Liver (tissue), 9 donors: Measurements from ENCODE around the gene SDHAF1. TPM values are rescaled to one million over a fixed set of nuclear protein-coding genes. Genes with fewer than 3 reads are reported as not detected.

Experiments
- DNase-seq: peaks from one replicate; pipeline ENCODE4 v3.0.0-alpha.2; 2017; ENCODE audit warnings: low spot score
- H3K27ac ChIP-seq, 2 donors: one replicate each; pipeline ENCODE4 v1.7.0; 2013; ENCODE audit warnings: inconsistent platforms in 2 of 2, low read length in 2 of 2, control low read depth in 1 of 2, low read depth in 1 of 2, mild to moderate bottlenecking in 1 of 2
- H3K27me3 ChIP-seq, 4 donors: one replicate each; pipeline versions ENCODE4 v1.6.1 to v1.7.0; 2013; ENCODE audit warnings: low read length in 3 of 4, inconsistent platforms in 1 of 4, mild to moderate bottlenecking in 1 of 4, moderate library complexity in 1 of 4; ENCODE audit not compliant: control insufficient read depth in 4 of 4, insufficient read depth in 4 of 4
- H3K36me3 ChIP-seq, 4 donors: one replicate each; pipeline versions ENCODE4 v1.6.1 to v1.7.0; 2013; ENCODE audit warnings: low read length in 3 of 4, mild to moderate bottlenecking in 3 of 4, low read depth in 1 of 4, moderate library complexity in 1 of 4; ENCODE audit not compliant: control insufficient read depth in 4 of 4, insufficient read depth in 3 of 4
- H3K4me1 ChIP-seq, 4 donors: one replicate each; pipeline versions ENCODE4 v1.6.1 to v1.7.0; 2013; ENCODE audit warnings: low read length in 3 of 4, mild to moderate bottlenecking in 3 of 4, moderate library complexity in 1 of 4; ENCODE audit not compliant: control insufficient read depth in 4 of 4, insufficient read depth in 4 of 4
- H3K4me3 ChIP-seq, 3 donors: one replicate each; pipeline versions ENCODE4 v1.6.1 to v1.7.0; 2013; ENCODE audit warnings: low read length in 3 of 3, control low read depth in 1 of 3, low read depth in 1 of 3, mild to moderate bottlenecking in 1 of 3
- H3K9ac ChIP-seq, 2 donors: one replicate each; pipeline ENCODE4 v1.7.0; 2013; ENCODE audit warnings: low read length in 2 of 2, mild to moderate bottlenecking in 2 of 2, moderate library complexity in 2 of 2, control low read depth in 1 of 2, low read depth in 1 of 2
- H3K9me3 ChIP-seq, 4 donors: one replicate each; pipeline versions ENCODE4 v1.6.1 to v1.7.0; 2013; ENCODE audit warnings: low read length in 3 of 4; ENCODE audit not compliant: control insufficient read depth in 4 of 4
- ATF3 ChIP-seq: IDR thresholded peaks from 2 replicates; pipeline ENCODE4 v1.6.1; 2016; ENCODE audit warnings: antibody characterized with exemption
- CTCF ChIP-seq: fragments of 150-350 bp; IDR thresholded peaks from 2 replicates; pipeline ENCODE4 v1.5.1; 2017; ENCODE audit warnings: improper control_type of control experiment, low read depth, low read length; ENCODE audit not compliant: missing input control
- EGR1 ChIP-seq, 2 donors: IDR thresholded peaks; 2 replicates each; pipeline ENCODE4 v1.6.1; 2016 to 2018; ENCODE audit warnings: antibody characterized with exemption in 2 of 2, low read depth in 2 of 2
- FOXA1 ChIP-seq: IDR thresholded peaks from 2 replicates; pipeline ENCODE4 v1.6.1; 2016; ENCODE audit warnings: antibody characterized with exemption
- FOXA2 ChIP-seq: IDR thresholded peaks from 2 replicates; pipeline ENCODE4 v1.6.1; 2016; ENCODE audit warnings: antibody characterized with exemption
- GABPA ChIP-seq, 2 donors: IDR thresholded peaks in 1 of 2; conservative IDR thresholded peaks in 1 of 2; 2 replicates each; pipeline ENCODE4 v1.6.1; 2016; ENCODE audit warnings: antibody characterized with exemption in 2 of 2, mild to moderate bottlenecking in 1 of 2, moderate library complexity in 1 of 2
- HNF4A ChIP-seq, 2 donors: conservative IDR thresholded peaks; 2 replicates each; pipeline ENCODE4 v1.6.1; 2016; ENCODE audit warnings: antibody characterized with exemption in 2 of 2, mild to moderate bottlenecking in 2 of 2
- HNF4G ChIP-seq: IDR thresholded peaks from 2 replicates; pipeline ENCODE4 v1.6.1; 2016; ENCODE audit warnings: antibody characterized with exemption
- JUND ChIP-seq, 2 donors: IDR thresholded peaks; 2 replicates each; pipeline ENCODE4 v1.6.1; 2016; ENCODE audit warnings: antibody characterized with exemption in 2 of 2
- MAX ChIP-seq: IDR thresholded peaks from 2 replicates; pipeline ENCODE4 v1.6.1; 2016; ENCODE audit warnings: antibody characterized with exemption
- NR2F2 ChIP-seq: IDR thresholded peaks from 2 replicates; pipeline ENCODE4 v1.6.1; 2016; ENCODE audit warnings: antibody characterized with exemption
- RAD21 ChIP-seq, 2 donors: IDR thresholded peaks; 2 replicates each; pipeline ENCODE4 v1.6.1; 2016; ENCODE audit warnings: antibody characterized with exemption in 2 of 2, mild to moderate bottlenecking in 2 of 2
- REST ChIP-seq: IDR thresholded peaks from 2 replicates; pipeline ENCODE4 v1.6.1; 2016; ENCODE audit warnings: antibody characterized with exemption, mild to moderate bottlenecking
- RXRA ChIP-seq, 2 donors: IDR thresholded peaks; 2 replicates each; pipeline ENCODE4 v1.6.1; 2017 to 2018; ENCODE audit warnings: antibody characterized with exemption in 2 of 2, mild to moderate bottlenecking in 1 of 2
- SP1 ChIP-seq: IDR thresholded peaks from 2 replicates; pipeline ENCODE4 v1.6.1; 2018; ENCODE audit warnings: antibody characterized with exemption, mild to moderate bottlenecking
- TAF1 ChIP-seq: conservative IDR thresholded peaks from 2 replicates; pipeline ENCODE4 v1.6.1; 2016; ENCODE audit warnings: antibody characterized with exemption, mild to moderate bottlenecking
- YY1 ChIP-seq: IDR thresholded peaks from 2 replicates; pipeline ENCODE4 v1.6.1; 2016; ENCODE audit warnings: antibody characterized with exemption, mild to moderate bottlenecking
- ZBTB33 ChIP-seq: IDR thresholded peaks from 2 replicates; pipeline ENCODE4 v1.6.1; 2016; ENCODE audit warnings: antibody characterized with exemption
- WGBS: extraction: QIAGEN DNeasy Blood & Tissue Kit; methylation state at CpG from one replicate; pipeline ENCODE4 v1.1.7; 2013; 5-methylcytosine and 5-hydroxymethylcytosine counted together
- polyA plus RNA-seq, 2 donors: library from polyadenylated mRNA; stranded (reverse) in 1 of 2; unstranded in 1 of 2; fragments of 200-250 nt in 1 of 2; fragments of >200 nt in 1 of 2; fragmentation: Nextera tagmentation in 1 of 2; extraction: Ambion mirVana in 1 of 2; gene quantifications; one replicate each; pipeline versions ENCODE4 v1.2.1 to v1.2.3, GENCODE V29; 2013 to 2015
- total RNA-seq, 2 donors: library from RNA; depleted of rRNA; stranded (reverse); fragments of >200 nt; gene quantifications; one replicate each; pipeline ENCODE4 v1.2.3, GENCODE V29; 2014
- donor health status: healthy.
- donor health status: healthy.
- donor health status: healthy.
- donor health status: healthy.
- donor health status: healthy.

SDHAF1 gene
- total and polyA plus RNA-seq, 4 donors: 8.4 to 28.4 (median 18.9) TPM

- Histone ChIP-seq H3K36me3 (no peaks in the 10 kb centered on the region), H3K4me1 (peaks cover 0 to 7% (median 1%) of the 10 kb centered on the region in 4 donors), H3K9ac (no peak overlapping the region), H3K27me3 (no peaks in the 10 kb centered on the region), H3K27ac (no peak overlapping the region), H3K4me3 (no peak overlapping the region), H3K9me3 (no peaks in the 10 kb centered on the region)
- 98% methylated on average over 6 of the region's 6 CpGs for WGBS
- DNase-seq: no peak
- TF ChIP-seq GABPA (IDR thresholded peaks at IDR 0.05 in 1 of 2, conservative IDR thresholded peaks at IDR 0.05 in 1 of 2): no peak
- no peak for TF ChIP-seq ATF3
- TF ChIP-seq ZBTB33: no peak
Observed at GRCh38 chr19:36027696-36028095, 32.7 kb downstream of the SDHAF1 start.

GRCh38 chr19:36028313-36029041 lies 33.5 kb downstream of the SDHAF1 start:
- H3K36me3 ChIP-seq: no peaks in the 10 kb centered on the region
- H3K27ac ChIP-seq: no peak overlapping the region
- H3K9me3 ChIP-seq: no peaks in the 10 kb centered on the region
- no peak for DNase-seq
- no peak overlapping the region for H3K9ac ChIP-seq
- peaks cover 0 to 8% (median 1%) of the 10 kb centered on the region in 4 donors for H3K4me1 ChIP-seq
- TF ChIP-seq TAF1 (no peak), HNF4G (no peak), ZBTB33 (no peak), FOXA2 (no peak), YY1 (no peak), SP1 (no peak), RAD21 (IDR thresholded peaks at IDR 0.05) (no peak), ATF3 (no peak), RXRA (IDR thresholded peaks at IDR 0.05) (no peak), EGR1 (IDR thresholded peaks at IDR 0.05; ENCODE audit: low read depth in 2 of 2) (no peak), FOXA1 (no peak), MAX (no peak), CTCF (no peak), HNF4A (conservative IDR thresholded peaks at IDR 0.05) (no peak), NR2F2 (no peak), REST (no peak), GABPA (IDR thresholded peaks at IDR 0.05 in 1 of 2, conservative IDR thresholded peaks at IDR 0.05 in 1 of 2) (no peak), JUND (IDR thresholded peaks at IDR 0.05) (no peak)
- WGBS: 91% methylated on average over 10 of the region's 10 CpGs
- H3K27me3 ChIP-seq: no peaks in the 10 kb centered on the region
- H3K4me3 ChIP-seq: no peak overlapping the region
